NCI-H2171 (cell line): ENCODE measurements around the gene B4GALT3.

Source experiments
- DNase-seq: peaks from one replicate; lab custom pipeline; 2025; lab: John Stamatoyannopoulos, UW

The B4GALT3 gene

DNA sequence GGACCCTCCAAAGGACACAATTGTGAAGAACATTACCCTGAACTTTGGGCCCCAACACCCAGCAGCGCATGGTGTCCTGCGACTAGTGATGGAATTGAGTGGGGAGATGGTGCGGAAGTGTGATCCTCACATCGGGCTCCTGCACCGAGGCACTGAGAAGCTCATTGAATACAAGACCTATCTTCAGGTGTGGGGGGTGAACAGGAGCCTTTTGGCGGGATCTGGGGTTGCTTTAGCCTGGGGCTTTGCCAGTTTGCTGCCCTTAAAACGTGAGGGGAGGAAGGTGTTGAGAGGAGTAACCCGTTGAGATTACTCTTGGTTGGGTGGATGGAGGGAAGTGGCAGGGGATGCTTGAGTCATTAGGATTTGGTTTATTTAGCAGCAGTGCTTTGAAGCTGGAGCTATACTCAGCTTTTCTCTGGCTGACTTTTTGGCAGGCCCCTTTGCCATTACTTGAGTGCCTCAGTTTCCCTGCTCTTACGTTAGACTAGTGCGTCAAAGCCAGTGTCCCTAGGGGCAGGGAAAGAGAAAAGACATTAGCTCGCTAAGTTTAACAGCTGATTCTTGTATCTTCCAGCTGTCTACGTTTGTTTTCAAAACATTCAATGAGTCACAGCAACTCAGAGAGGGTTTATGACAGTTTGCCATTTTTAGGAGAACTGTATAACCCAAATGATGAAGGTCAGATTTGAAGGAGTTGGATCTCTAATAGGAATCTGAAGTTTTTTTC, 29.3 kb upstream of the B4GALT3 start:
- DNase-seq: no peak

GRCh38 chr1:161201836-161202712, 24.8 kb upstream of the B4GALT3 start, which contains the start of gene NDUFS2:
TSS of gene NDUFS2 (plus strand) at chr1:161202367. CDS start at chr1:161202386, 19 bp downstream.
- peak; percentile 98 for DNase-seq

GRCh38 chr1:161200992-161201835, 23.9 kb upstream of the B4GALT3 start:
- DNase-seq: no peak

GRCh38 chr1:161200421-161200991, 23.2 kb upstream of the B4GALT3 start:
- no peak for DNase-seq

DNA sequence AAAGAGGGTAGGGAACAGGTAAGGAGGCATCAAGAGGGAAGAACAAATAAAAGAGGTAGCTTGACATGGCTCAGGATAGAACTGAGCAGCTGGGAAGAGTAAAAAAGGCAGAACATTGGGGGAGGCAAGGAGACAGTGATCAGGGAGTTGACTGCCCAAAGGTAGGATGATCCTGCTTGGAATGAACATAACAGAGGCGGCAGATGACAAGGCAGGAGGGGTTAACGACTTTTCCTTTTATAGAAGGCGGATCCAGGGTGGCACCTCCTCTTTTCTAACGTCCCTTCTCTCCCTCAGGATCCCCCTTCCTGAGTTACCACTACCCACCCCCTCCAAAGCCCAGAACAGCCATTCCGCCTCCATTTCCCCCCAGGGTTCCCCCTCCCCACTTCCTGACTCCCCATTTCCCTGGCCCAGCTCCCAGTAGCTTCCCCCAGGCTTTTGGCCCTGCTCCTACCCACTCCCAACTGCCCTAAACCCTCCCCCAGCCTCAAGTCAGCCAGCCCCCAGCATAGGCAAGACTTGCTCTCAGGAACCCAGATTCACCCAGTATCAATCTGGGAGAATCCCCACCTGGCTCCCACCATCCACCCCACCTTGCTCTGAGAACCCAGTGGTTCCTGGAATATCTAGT, 22.3 kb upstream of the B4GALT3 start:
- DNase-seq: no peak

GRCh38 chr1:161198897-161199431, 21.7 kb upstream of the B4GALT3 start, which contains the start of gene ADAMTS4:
TSS of gene ADAMTS4 (minus strand) at chr1:161199054. CDS start at chr1:161198627, 427 bp downstream.
- no peak for DNase-seq

GRCh38 chr1:161198194-161198896, 21.0 kb upstream of the B4GALT3 start:
- DNase-seq: no peak

- DNase-seq: no peak
Observed at GRCh38 chr1:161197560-161198193, 20.4 kb upstream of the B4GALT3 start.

DNA sequence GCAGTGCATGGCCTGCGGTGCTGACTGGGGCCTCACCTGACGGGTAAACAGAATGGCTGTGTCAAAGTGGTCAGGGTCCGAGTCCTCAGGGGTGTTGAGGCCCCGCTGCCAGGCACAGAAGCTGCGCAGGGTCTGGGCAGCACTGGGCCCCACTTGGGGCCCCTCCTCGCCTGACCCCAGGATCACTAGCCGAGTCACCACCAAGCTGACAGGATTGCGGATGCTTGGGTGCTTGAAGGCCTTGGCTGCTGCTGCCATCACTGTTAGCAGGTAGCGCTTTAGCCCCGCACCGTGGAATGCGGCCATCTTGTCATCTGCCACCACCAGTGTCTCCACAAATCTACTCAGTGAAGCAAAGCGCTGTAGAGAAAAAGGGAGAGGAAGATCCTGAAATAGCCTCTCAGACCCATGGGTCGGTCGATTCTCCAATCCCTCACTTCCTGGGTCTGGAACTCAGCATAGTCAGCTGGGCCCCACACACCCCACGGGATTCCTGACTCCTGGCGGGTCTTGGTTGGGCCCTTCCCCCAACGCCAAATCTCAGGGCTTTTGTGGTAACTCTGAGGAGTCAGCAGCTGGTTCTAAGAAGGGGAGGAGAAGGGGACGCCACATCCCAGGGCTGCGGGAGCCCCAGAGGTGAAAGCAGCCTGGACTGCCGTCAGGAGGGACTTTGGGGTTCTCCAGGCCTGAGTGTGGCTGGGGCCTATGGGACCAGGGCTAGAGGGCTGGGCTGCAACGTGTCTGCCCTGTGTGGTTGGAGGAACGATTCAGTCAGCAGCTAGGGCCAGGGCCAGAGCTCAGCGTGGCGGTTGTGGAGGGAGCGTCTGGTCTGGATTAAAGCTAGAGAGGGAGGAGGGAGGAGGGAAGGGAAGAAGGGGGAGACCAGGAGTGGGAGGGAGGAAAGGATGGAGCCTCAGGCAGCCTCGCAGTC, 19.5 kb upstream of the B4GALT3 start:
- no peak for DNase-seq

DNA sequence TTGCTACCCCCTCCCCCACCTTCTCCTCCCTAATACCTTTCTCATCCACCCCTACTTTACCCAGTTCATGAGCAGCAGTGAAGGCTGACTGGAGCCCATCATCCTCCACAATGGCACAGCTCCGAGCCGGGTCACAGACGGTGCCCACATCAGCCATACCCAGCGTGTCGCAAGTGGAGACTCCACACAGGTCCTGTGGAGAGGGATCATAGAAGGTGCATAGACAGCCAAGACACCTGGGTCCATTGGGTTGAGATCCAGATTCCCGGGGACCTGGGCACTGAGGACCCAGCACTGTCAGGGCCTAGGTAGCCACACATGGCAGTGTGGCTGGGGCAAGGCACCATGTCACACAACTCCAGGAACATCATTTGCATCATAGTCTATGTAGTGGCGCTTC, 18.8 kb upstream of the B4GALT3 start:
- DNase-seq: no peak

DNA sequence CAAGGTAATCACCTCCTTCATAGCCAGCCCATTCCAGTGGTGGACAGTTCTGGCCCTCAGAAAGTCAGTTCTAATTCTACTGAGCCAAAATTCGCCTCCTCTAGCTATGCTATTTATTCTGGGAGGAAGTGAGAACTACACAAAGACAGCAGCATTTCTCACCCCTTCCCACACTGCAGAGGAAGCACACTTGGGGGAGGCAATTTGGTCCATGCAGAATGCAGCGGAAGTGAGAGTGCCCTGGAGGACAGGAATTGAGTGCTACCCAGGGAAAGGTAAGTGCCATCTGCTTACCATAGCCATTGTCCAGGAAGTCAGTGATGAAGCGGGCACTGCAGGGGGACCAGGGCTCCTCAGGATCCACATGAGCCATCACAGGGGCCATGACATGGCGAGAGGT, 17.9 kb upstream of the B4GALT3 start:
- DNase-seq: no peak

- DNase-seq: no peak
Observed at GRCh38 chr1:161193561-161194235, 16.4 kb upstream of the B4GALT3 start.

GRCh38 chr1:161192476-161193465, 15.5 kb upstream of the B4GALT3 start:
- peak; percentile 41 for DNase-seq

DNA sequence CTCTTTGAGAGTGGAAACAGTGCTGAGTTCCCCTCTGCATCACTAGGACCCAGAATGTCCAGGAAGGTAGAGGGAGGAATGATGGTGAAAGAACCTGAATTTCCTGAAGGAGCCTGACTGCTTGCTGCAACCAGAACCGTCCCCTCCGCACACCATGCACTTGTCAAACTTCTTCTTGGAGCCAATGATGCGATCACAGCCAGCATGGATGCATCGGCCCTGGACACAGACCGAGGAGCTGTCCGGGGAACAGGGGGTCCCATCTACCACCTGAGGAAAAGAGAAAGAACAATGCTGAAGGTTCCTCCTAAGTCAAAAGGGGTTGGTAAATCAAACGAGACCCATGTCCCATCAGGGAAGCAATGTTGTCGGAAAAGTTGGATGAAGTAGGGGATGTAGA, 14.7 kb upstream of the B4GALT3 start:
- no peak for DNase-seq

GRCh38 chr1:161190962-161191521, 13.7 kb upstream of the B4GALT3 start:
- no peak for DNase-seq

GRCh38 chr1:161189036-161189435, 11.7 kb upstream of the B4GALT3 start:
- DNase-seq: no peak

GRCh38 chr1:161188381-161188780, 11.1 kb upstream of the B4GALT3 start:
- no peak for DNase-seq
